ENCODE data around the gene LIAS.
"Not testable (repeated sequence)": the region's sequence is repeated elsewhere in the genome, so short reads cannot be mapped to it uniquely, and the experiment has no call there.

Gene LIAS

DNA sequence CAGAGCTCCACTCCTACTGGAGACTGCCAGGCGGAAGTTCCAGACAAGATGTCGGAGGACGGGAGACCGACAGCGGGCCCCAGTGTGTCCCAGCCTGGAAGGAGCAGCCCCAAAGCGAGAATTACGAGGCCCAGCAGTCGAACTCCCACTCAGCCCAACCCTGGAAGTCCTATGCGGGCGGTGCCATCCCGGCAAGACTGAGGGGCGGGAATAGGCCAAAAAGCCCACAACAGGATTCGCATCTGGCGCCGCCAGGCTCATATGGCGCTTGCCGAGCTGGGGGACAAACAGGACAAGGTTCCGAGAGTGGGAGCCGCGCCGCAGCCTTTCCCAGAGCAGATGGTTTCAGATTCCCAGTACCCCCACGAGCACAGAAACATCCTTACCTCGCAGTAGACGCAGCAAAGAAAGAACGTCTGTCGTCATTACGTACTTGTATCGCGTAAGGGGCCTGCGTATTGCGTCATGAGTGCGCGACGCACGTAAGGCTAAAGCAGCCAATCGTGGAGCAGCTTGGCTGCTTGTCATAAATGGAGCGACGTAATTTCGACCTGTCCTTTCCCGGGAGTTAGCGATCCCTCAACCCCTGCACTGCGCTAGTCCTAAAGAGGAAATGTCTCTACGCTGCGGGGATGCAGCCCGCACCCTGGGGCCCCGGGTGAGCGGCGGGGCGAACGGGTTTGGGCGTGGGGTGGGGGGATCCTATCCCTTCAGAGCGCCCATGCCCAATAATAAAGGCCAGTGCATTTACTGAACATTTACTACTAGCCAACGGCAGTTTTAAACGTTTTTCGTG is at the start of gene LIAS, which contains the start of gene RPL9:
Gene LIAS, plus strand, starts transcription at position 552 of the 796 bp plus-strand sequence. Its CDS starts 62 bp downstream, at position 614.
Gene RPL9, minus strand, starts transcription at position 418 of the 796 bp plus-strand sequence. CDS start 483 bp downstream, outside the sequence.
- DNase-seq, result peak; percentile 85

- no peak for DNase-seq
Measured at GRCh38 chr4:39410415-39410814, 48.4 kb upstream of the LIAS start.

- DNase-seq, result not testable (repeated sequence)
Measured at GRCh38 chr4:39411561-39411960, 47.3 kb upstream of the LIAS start.

GRCh38 chr4:39415678-39416283 is 43.1 kb upstream of the LIAS start:
- no peak for DNase-seq

DNA sequence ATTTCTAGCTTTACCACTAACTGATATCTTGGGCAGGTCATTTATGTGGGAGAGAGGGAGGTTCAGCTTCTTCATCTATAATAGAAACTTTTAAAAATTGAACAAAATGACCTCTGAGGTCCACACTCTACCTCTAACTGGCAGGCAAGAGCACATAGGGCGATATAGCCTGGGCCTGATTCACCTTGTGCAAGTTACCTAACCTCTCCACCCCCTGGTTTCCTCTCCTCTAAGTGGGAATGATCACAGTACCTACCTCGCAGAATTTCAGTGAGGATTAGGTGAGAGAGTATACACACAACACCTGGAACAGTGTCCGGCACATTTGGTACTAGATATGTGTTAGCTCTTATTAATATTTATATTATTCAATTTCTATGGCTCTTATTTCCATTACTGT is 36.6 kb upstream of the LIAS start:
- DNase-seq, result no peak

GRCh38 chr4:39425297-39425696 is 33.6 kb upstream of the LIAS start:
- DNase-seq, result not testable (repeated sequence)

DNA sequence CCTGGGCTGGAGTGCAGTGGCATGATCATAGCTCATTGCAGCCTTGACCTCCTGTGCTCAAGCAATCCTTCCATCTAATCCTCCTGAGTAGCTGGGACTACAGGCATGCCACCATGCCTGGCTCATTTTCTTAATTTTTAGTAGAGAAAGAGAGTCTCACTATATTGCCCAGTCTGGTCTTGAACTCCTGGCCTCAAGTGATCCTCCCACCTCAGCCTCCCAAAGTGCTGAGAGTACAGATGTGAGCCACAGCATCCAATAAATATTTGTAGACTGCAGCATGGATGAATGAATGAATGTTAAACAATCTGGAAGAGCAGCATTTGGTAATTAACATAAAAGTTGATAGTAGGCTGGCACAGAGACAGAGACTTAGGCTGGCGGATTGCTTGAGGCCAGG is 32.1 kb upstream of the LIAS start:
- no peak for DNase-seq

GRCh38 chr4:39427520-39428114 is 31.2 kb upstream of the LIAS start:
- no peak for DNase-seq

- DNase-seq, result no peak
Measured at GRCh38 chr4:39429476-39430334, 29.2 kb upstream of the LIAS start.

DNA sequence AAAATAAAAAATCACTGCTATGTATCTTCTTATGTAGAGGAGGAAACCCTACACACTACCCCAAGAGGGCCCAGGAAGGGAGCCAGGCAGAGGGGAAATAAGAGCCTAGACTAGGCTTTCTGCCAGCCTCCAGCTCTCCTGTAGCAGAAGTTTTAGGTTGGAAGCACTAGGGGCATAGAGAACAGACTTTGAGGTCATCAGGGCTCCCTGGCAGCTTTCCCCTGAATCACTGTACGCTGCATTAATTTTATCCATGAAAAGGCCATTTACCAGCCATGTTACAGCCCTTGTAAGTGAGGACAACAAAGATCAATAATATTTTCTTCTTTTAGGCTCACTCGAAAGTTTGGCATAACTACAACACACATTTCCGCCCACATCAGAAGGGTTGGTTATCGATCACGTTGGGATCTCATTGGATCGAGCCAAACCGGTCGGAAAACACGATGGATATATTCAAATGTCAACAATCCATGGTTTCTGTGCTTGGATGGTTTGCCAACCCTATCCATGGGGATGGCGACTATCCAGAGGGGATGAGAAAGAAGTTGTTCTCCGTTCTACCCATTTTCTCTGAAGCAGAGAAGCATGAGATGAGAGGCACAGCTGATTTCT is 24.9 kb upstream of the LIAS start:
- DNase-seq, result no peak

- no peak for DNase-seq
Measured at GRCh38 chr4:39435659-39436563, 22.9 kb upstream of the LIAS start.

GRCh38 chr4:39441593-39441992 is 17.3 kb upstream of the LIAS start:
- no peak for DNase-seq

- no peak for DNase-seq
Measured at GRCh38 chr4:39442998-39443397, 15.9 kb upstream of the LIAS start.

- no peak for DNase-seq
Measured at GRCh38 chr4:39446483-39446841, 12.4 kb upstream of the LIAS start.

DNA sequence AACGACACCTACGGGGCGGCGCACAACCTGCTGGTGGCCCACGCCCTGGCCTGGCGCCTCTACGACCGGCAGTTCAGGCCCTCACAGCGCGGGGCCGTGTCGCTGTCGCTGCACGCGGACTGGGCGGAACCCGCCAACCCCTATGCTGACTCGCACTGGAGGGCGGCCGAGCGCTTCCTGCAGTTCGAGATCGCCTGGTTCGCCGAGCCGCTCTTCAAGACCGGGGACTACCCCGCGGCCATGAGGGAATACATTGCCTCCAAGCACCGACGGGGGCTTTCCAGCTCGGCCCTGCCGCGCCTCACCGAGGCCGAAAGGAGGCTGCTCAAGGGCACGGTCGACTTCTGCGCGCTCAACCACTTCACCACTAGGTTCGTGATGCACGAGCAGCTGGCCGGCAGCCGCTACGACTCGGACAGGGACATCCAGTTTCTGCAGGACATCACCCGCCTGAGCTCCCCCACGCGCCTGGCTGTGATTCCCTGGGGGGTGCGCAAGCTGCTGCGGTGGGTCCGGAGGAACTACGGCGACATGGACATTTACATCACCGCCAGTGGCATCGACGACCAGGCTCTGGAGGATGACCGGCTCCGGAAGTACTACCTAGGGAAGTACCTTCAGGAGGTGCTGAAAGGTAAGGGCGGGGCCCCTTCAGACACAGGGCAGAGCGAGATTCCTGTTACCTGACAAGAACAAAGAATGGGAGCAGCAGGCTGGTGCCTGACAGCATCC is 11.8 kb upstream of the LIAS start:
- no peak for DNase-seq

DNA sequence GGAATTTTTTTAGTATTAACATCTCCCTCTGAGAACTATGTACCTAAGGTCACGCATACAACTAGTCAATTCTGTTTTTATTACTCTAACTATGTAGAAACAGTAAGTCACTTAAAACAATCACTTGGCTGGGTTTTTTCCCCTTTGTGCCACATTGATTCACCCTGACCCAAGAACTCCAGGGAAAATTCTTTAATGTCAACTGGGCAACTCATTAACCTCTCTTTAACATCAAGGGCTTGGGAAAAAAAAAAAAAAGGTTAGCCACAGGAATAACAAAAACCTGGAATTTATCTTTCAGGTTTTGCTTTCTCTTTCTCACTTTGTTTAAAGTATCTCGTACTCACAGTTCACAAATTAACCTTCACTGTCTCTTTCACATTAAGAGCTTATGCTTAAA is 8.2 kb upstream of the LIAS start:
- DNase-seq, result no peak

GRCh38 chr4:39451423-39452023 is 7.3 kb upstream of the LIAS start:
- DNase-seq, result no peak

DNA sequence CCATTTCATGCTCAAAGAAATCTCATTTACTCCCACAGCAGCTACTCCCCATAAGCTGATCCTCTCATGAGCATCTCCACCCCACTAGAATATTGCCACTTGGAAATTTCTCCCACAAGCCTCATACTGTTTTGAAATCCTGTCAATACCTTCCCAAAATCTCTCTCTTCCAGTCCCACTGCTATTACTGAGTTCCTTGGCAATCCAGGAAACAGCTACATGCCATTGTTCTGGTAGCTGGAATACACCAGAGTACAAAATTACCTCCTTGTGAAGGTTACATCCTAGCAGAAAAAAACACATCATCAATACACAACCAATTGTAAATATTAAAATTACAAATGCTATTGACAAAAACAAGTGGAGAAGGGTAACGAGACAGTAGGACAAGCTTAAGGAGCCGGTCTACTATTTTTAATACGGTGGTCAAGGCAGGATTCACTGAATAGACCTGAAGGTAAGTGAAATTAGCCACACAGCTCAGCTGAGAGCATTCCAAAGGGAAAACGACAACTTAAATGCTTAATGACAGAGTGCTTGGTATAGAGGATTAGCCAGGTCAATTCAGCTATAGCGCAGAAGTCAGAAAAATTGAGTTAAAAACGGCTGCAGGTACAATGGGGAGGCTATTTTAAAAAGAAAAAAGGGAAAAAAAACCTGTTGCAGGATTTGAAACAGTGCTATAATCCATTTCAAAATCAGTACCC is 6.5 kb upstream of the LIAS start:
- no peak for DNase-seq

GRCh38 chr4:39452860-39453587 is 5.8 kb upstream of the LIAS start:
- no peak for DNase-seq
